KOPT-K1 (cell line): ENCODE results near the gene ZNF112.
"Not testable (repeated sequence)": the region's sequence is repeated elsewhere in the genome, so short reads cannot be mapped to it uniquely, and the experiment has no call there.

Source experiments
- H3K27ac ChIP-seq: fragments of 200-600 bp; sonication (generic); 2 replicates; pipeline ENCODE4 v1.5.1; 2016; ENCODE audit warnings: antibody characterized with exemption, mild to moderate bottlenecking, low read depth, low read length; ENCODE audit not compliant: poor library complexity, severe bottlenecking
- H3K36me3 ChIP-seq: fragments of 200-600 bp; sonication (generic); 2 replicates; pipeline ENCODE4 v1.5.1; 2017; ENCODE audit warnings: antibody characterized with exemption, mild to moderate bottlenecking, low read length, moderate library complexity; ENCODE audit not compliant: insufficient read depth
- H3K9me3 ChIP-seq: fragments of 200-600 bp; sonication (generic); 2 replicates; pipeline ENCODE4 v1.5.1; 2017; ENCODE audit warnings: antibody characterized with exemption, low read length, mild to moderate bottlenecking; ENCODE audit not compliant: insufficient read depth, poor library complexity, severe bottlenecking

Gene ZNF112

GRCh38 chr19:44356383-44357111, at the start of gene ZNF112:
Gene ZNF112 (minus strand): TSS chr19:44356680. CDS start chr19:44340539, 16,141 bp downstream.
- H3K36me3 ChIP-seq, result no peaks in the 10 kb centered on the region
- H3K27ac ChIP-seq, result no peak within 1 kb of the TSS
- H3K9me3 ChIP-seq, result peaks cover 5% of the 10 kb centered on the region

- H3K36me3 ChIP-seq, result no peaks in the 10 kb centered on the region
- no peak within 1 kb of the TSS for H3K27ac ChIP-seq
- peaks cover 7% of the 10 kb centered on the region for H3K9me3 ChIP-seq
Measured at GRCh38 chr19:44401139-44402115, 44.9 kb upstream of the ZNF112 start, which contains the start of gene ZNF285. Gene ZNF285 (minus strand): TSS chr19:44401608. CDS start chr19:44397213, 4,395 bp downstream.

GRCh38 chr19:44389268-44389667, 32.8 kb upstream of the ZNF112 start:
- not testable (repeated sequence) for H3K27ac ChIP-seq, H3K9me3 ChIP-seq, H3K36me3 ChIP-seq

- Histone ChIP-seq H3K27ac (no peak overlapping the region), H3K36me3 (no peaks in the 10 kb centered on the region), H3K9me3 (no peaks in the 10 kb centered on the region)
Measured at GRCh38 chr19:44374789-44375188, 18.3 kb upstream of the ZNF112 start.

- H3K36me3 ChIP-seq, result no peaks in the 10 kb centered on the region
- peaks cover 2% of the 10 kb centered on the region for H3K9me3 ChIP-seq
- no peak overlapping the region for H3K27ac ChIP-seq
Measured at GRCh38 chr19:44371815-44372480, 15.5 kb upstream of the ZNF112 start.

- Histone ChIP-seq H3K27ac (no peak overlapping the region), H3K36me3 (no peaks in the 10 kb centered on the region), H3K9me3 (peaks cover 4% of the 10 kb centered on the region)
Measured at GRCh38 chr19:44367024-44367423, 10.5 kb upstream of the ZNF112 start.

GRCh38 chr19:44346556-44346955, 9.9 kb downstream of the ZNF112 start:
- H3K9me3 ChIP-seq, result peaks cover 10% of the 10 kb centered on the region
- H3K36me3 ChIP-seq, result no peaks in the 10 kb centered on the region
- no peak overlapping the region for H3K27ac ChIP-seq

- H3K27ac ChIP-seq, result no peak overlapping the region
- H3K36me3 ChIP-seq, result no peaks in the 10 kb centered on the region
- H3K9me3 ChIP-seq, result peaks cover 10% of the 10 kb centered on the region
Measured at GRCh38 chr19:44345959-44346358, 10.5 kb downstream of the ZNF112 start.

GRCh38 chr19:44344255-44344654, 12.2 kb downstream of the ZNF112 start:
- Histone ChIP-seq H3K36me3 (no peaks in the 10 kb centered on the region), H3K9me3 (peaks cover 12% of the 10 kb centered on the region), H3K27ac (no peak overlapping the region)

GRCh38 chr19:44341794-44342193, 14.7 kb downstream of the ZNF112 start:
- Histone ChIP-seq H3K27ac (no peak overlapping the region), H3K36me3 (no peaks in the 10 kb centered on the region), H3K9me3 (peaks cover 4% of the 10 kb centered on the region)

GRCh38 chr19:44334639-44335038, 21.8 kb downstream of the ZNF112 start:
- peaks cover 37% of the 10 kb centered on the region for H3K9me3 ChIP-seq
- not testable (repeated sequence) for H3K27ac ChIP-seq, H3K36me3 ChIP-seq

GRCh38 chr19:44332145-44332544, 24.3 kb downstream of the ZNF112 start:
- Histone ChIP-seq H3K27ac (no peak overlapping the region), H3K36me3 (no peaks in the 10 kb centered on the region), H3K9me3 (peaks cover 33% of the 10 kb centered on the region)

GRCh38 chr19:44315883-44316282, 40.6 kb downstream of the ZNF112 start:
- Histone ChIP-seq H3K27ac (no peak overlapping the region), H3K9me3 (no peaks in the 10 kb centered on the region), H3K36me3 (no peaks in the 10 kb centered on the region)

GRCh38 chr19:44313231-44313630, 43.2 kb downstream of the ZNF112 start:
- H3K9me3 ChIP-seq, result peaks cover 6% of the 10 kb centered on the region
- H3K36me3 ChIP-seq, result no peaks in the 10 kb centered on the region
- no peak overlapping the region for H3K27ac ChIP-seq

GRCh38 chr19:44308011-44308410, 48.5 kb downstream of the ZNF112 start:
- peaks cover 6% of the 10 kb centered on the region for H3K9me3 ChIP-seq
- H3K27ac ChIP-seq, result no peak overlapping the region

More at GRCh38 chr19:44308011-44308410, 48.5 kb downstream of the ZNF112 start:
- no peaks in the 10 kb centered on the region for H3K36me3 ChIP-seq
